LNCaP clone FGC (cell line): ENCODE measurements around the gene CACNA2D2.

Experiments used
- DNase-seq: peaks from one replicate; pipeline ENCODE4 v3.0.0-alpha.2; 2011; ENCODE audit warnings: low read depth
- H3K4me3 ChIP-seq: 2 replicates; pipeline ENCODE4 v1.5.1; 2011; ENCODE audit warnings: mild to moderate bottlenecking, low read depth, low read length, control low read depth
- CTCF ChIP-seq: IDR thresholded peaks from 2 replicates; pipeline ENCODE4 v1.5.1; 2012; ENCODE audit warnings: mild to moderate bottlenecking; ENCODE audit not compliant: control insufficient read depth, insufficient read depth; ENCODE audit errors: extremely low read depth

CACNA2D2 gene

GRCh38 chr3:50333744-50334328, 169.6 kb downstream of the CACNA2D2 start:
- no peak for TF ChIP-seq CTCF
- DNase-seq: no peak
- H3K4me3 ChIP-seq: peak overlapping the region; percentile 89

GRCh38 chr3:50331364-50331907, 172.0 kb downstream of the CACNA2D2 start:
- TF ChIP-seq CTCF: no peak
- DNase-seq: no peak
- no peak overlapping the region for H3K4me3 ChIP-seq

- no peak overlapping the region for H3K4me3 ChIP-seq
- no peak for TF ChIP-seq CTCF
- no peak for DNase-seq
Observed at GRCh38 chr3:50330330-50330729, 173.1 kb downstream of the CACNA2D2 start.

GRCh38 chr3:50327943-50328691, 175.3 kb downstream of the CACNA2D2 start, which contains the start of gene TUSC2:
Gene TUSC2, minus strand, starts transcription at chr3:50328223. Its CDS starts 124 bp downstream, at chr3:50328099.
- no peak for TF ChIP-seq CTCF
- H3K4me3 ChIP-seq: peak within 1 kb of the TSS; percentile 100
- peak; percentile 92 for DNase-seq

GRCh38 chr3:50327129-50327528, 176.3 kb downstream of the CACNA2D2 start:
- no peak for DNase-seq
- H3K4me3 ChIP-seq: peak overlapping the region; percentile 100
- no peak for TF ChIP-seq CTCF

- TF ChIP-seq CTCF: no peak
- no peak for DNase-seq
- no peak overlapping the region for H3K4me3 ChIP-seq
Observed at GRCh38 chr3:50326182-50326541, 177.3 kb downstream of the CACNA2D2 start.
